ENCODE results near the gene CD8A.

DNA sequence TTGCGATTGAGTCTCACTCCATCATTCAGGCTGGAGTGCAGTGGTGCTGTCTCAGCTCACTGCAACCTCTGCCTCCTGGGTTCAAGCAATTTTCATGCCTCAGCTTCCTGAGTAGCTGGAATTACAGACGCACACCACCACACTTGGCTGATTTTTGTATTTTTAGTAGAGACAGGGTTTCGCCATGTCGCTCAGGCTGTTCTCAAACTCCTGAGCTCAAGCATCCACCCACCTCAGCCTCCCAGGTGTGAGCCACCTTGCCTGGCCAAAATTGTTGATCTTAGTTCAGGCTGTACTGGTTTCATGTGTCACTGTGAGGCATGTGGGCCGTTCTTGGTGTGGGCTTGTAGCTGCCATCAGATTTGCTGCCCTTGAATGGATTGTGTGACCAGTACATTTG lies 18.1 kb downstream of the CD8A start:
- TF ChIP-seq, protein P1, sequence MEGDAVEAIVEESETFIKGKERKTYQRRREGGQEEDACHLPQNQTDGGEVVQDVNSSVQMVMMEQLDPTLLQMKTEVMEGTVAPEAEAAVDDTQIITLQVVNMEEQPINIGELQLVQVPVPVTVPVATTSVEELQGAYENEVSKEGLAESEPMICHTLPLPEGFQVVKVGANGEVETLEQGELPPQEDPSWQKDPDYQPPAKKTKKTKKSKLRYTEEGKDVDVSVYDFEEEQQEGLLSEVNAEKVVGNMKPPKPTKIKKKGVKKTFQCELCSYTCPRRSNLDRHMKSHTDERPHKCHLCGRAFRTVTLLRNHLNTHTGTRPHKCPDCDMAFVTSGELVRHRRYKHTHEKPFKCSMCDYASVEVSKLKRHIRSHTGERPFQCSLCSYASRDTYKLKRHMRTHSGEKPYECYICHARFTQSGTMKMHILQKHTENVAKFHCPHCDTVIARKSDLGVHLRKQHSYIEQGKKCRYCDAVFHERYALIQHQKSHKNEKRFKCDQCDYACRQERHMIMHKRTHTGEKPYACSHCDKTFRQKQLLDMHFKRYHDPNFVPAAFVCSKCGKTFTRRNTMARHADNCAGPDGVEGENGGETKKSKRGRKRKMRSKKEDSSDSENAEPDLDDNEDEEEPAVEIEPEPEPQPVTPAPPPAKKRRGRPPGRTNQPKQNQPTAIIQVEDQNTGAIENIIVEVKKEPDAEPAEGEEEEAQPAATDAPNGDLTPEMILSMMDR (IDR thresholded peaks at IDR 0.05; ENCODE audit: low read depth, low read length) = no peak
- no peak for TF ChIP-seq EZH2phosphoT487 (IDR thresholded peaks at IDR 0.05; ENCODE audit: low read depth)
